HepG2 (cell line): Measurements from ENCODE around the gene AIP. TPM values are rescaled to one million over a fixed set of nuclear protein-coding genes. Genes with fewer than 3 reads are reported as not detected.
"Not testable (repeated sequence)": the region's sequence is repeated elsewhere in the genome, so short reads cannot be mapped to it uniquely, and the experiment has no call there.

Source experiments
- ATAC-seq: fragments of 200-7000 bp; cut with Tn5 transposase; 3 replicates; pipeline ENCODE4 v1.9.1; 2020; ENCODE audit warnings: mild to moderate bottlenecking, moderate library complexity
- BruUV-seq: library from RNA; stranded (reverse); fragments of 400-500 nt; replicated peaks from 2 replicates; lab custom pipeline; 2021; lab: Mats Ljungman, UMichigan
- CTCF ChIA-PET: fragments of 300-600 bp; formaldehyde crosslinking; extraction: SDS; loops from one replicate; lab custom pipeline; 2021; ENCODE audit warnings: low total read pairs, inconsistent platforms, low intra/inter-chr PET ratio; lab: Yijun Ruan, JAX
- POLR2A ChIA-PET: fragments of 350-600 bp; sonication (Branson Sonifier 250); formaldehyde crosslinking; loops from one replicate; lab custom pipeline; 2020; ENCODE audit warnings: antibody characterized with exemption, inconsistent platforms; lab: Yijun Ruan, JAX
- DNase-seq: peaks from one replicate; pipeline ENCODE4 v3.0.0-alpha.2; 2015; ENCODE audit warnings: low spot score
- FAIRE-seq: peaks from 3 replicates; lab custom pipeline; 2011; peaks lifted over from hg19 to GRCh38; lab: Jason Lieb, UNC
- H2AFZ ChIP-seq: one replicate; pipeline ENCODE4 v1.6.1; 2011; ENCODE audit warnings: low read length, inconsistent platforms
- H3K27ac ChIP-seq: fragments of 300-600 bp; 3 replicates; pipeline ENCODE4 v1.8.0; 2011; ENCODE audit warnings: mixed run types, mild to moderate bottlenecking, mixed read lengths, low read length, inconsistent platforms; ENCODE audit not compliant: insufficient read depth; ENCODE audit errors: extremely low read length
- H3K27me3 ChIP-seq, 2 experiments: fragments of 200-600 bp in 1 of 2; 2 replicates in 1 of 2; 3 replicates in 1 of 2; pipeline versions ENCODE4 v1.6.0 to v1.8.0; 2011; ENCODE audit warnings: low read length in 2 of 2, mild to moderate bottlenecking in 2 of 2, moderate library complexity in 2 of 2, inconsistent platforms in 1 of 2; ENCODE audit not compliant: insufficient read depth in 2 of 2, control insufficient read depth in 1 of 2
- H3K36me3 ChIP-seq, 2 experiments: fragments of 200-600 bp in 1 of 2; replicated peaks in 1 of 2; 2 replicates in 1 of 2; 3 replicates in 1 of 2; pipeline versions ENCODE4 v1.5.1 to v1.8.0; 2011; ENCODE audit warnings: low read length in 2 of 2, inconsistent platforms in 1 of 2; ENCODE audit not compliant: insufficient read depth in 2 of 2, control insufficient read depth in 1 of 2
- H3K4me1 ChIP-seq: 2 replicates; pipeline ENCODE4 v1.5.1; 2012; ENCODE audit warnings: low read length, inconsistent platforms; ENCODE audit not compliant: insufficient read depth
- H3K4me2 ChIP-seq: 2 replicates; pipeline ENCODE4 v1.6.0; 2011; ENCODE audit warnings: low read depth, low read length, inconsistent platforms
- H3K4me3 ChIP-seq, 3 experiments: fragments of 200-600 bp in 1 of 3; sonication (generic), shearing (Covaris generic) in 1 of 3; replicated peaks in 1 of 3; 2 replicates each; pipeline ENCODE4 v1.5.1; 2011 to 2016; ENCODE audit warnings: low read length in 3 of 3, inconsistent platforms in 2 of 3, low read depth in 2 of 3, mild to moderate bottlenecking in 2 of 3, control low read depth in 1 of 3, mixed read lengths in 1 of 3; ENCODE audit not compliant: insufficient read depth in 1 of 3
- H3K79me2 ChIP-seq: one replicate; pipeline ENCODE4 v1.6.1; 2011; ENCODE audit warnings: low read length, inconsistent platforms; ENCODE audit not compliant: insufficient read depth
- H3K9ac ChIP-seq: 2 replicates; pipeline ENCODE4 v1.6.0; 2011; ENCODE audit warnings: mild to moderate bottlenecking, low read depth, low read length, inconsistent platforms; ENCODE audit not compliant: insufficient read depth
- H3K9me3 ChIP-seq: 2 replicates; pipeline ENCODE4 v1.5.1; 2012; ENCODE audit warnings: mild to moderate bottlenecking, low read length
- H4K20me1 ChIP-seq: 2 replicates; pipeline ENCODE4 v1.6.0; 2011; ENCODE audit warnings: inconsistent platforms, mild to moderate bottlenecking, low read length, moderate library complexity; ENCODE audit not compliant: insufficient read depth
- CERS6 ChIP-seq: sonication (generic); formaldehyde crosslinking; IDR thresholded peaks from 2 replicates; pipeline ENCODE4 v1.5.0; 2020; ENCODE audit warnings: missing genetic modification reagents
- DRAP1 ChIP-seq: IDR thresholded peaks from 2 replicates; pipeline ENCODE4 v1.6.1; 2016; ENCODE audit warnings: missing genetic modification reagents, missing compliant biosample characterization
- KDM5B ChIP-seq: sonication (generic); formaldehyde crosslinking; IDR thresholded peaks from 2 replicates; pipeline ENCODE4 v1.4.0; 2020; ENCODE audit warnings: missing genetic modification reagents, mild to moderate bottlenecking, borderline replicate concordance
- MAFF ChIP-seq: IDR thresholded peaks from 2 replicates; pipeline ENCODE4 v1.6.1; 2011; ENCODE audit warnings: low read depth, low read length, improper control_type of control experiment
- MAFK ChIP-seq, 2 experiments: IDR thresholded peaks in 1 of 2; conservative IDR thresholded peaks in 1 of 2; 2 replicates each; pipeline ENCODE4 v1.6.1; 2011; ENCODE audit warnings: improper control_type of control experiment in 2 of 2, low read length in 2 of 2
- POGZ ChIP-seq: sonication (generic); formaldehyde crosslinking; IDR thresholded peaks from 2 replicates; pipeline ENCODE4 v1.4.0; 2020; ENCODE audit warnings: mild to moderate bottlenecking, missing genetic modification reagents
- POLR2AphosphoS5 ChIP-seq: IDR thresholded peaks from 2 replicates; pipeline ENCODE4 v1.6.1; 2012; ENCODE audit warnings: low read depth, low read length
- POLR2G ChIP-seq: fragments of 200-400 bp; formaldehyde crosslinking; IDR thresholded peaks from 2 replicates; pipeline ENCODE4 v1.6.1; 2018; ENCODE audit warnings: mild to moderate bottlenecking, low read depth, low read length, moderate library complexity
- RFX1 ChIP-seq: fragments of 450-650 bp; IDR thresholded peaks from 2 replicates; pipeline ENCODE4 v1.6.1; 2017
- RFX3 ChIP-seq: IDR thresholded peaks from 2 replicates; pipeline ENCODE4 v1.6.1; 2016; ENCODE audit warnings: missing biosample characterization, missing genetic modification reagents
- SOX5 ChIP-seq: IDR thresholded peaks from 2 replicates; pipeline ENCODE4 v1.6.1; 2016; ENCODE audit warnings: borderline replicate concordance
- SP5 ChIP-seq: IDR thresholded peaks from 2 replicates; pipeline ENCODE4 v1.6.1; 2016; ENCODE audit warnings: low read depth, borderline replicate concordance
- ZBTB43 ChIP-seq: sonication (generic); formaldehyde crosslinking; conservative IDR thresholded peaks from 2 replicates; pipeline ENCODE4 v1.4.0; 2020; ENCODE audit warnings: missing genetic modification reagents
- WGBS: methylation state at CpG from one replicate; pipeline ENCODE4 v1.1.6; 2017; ENCODE audit warnings: low lambda C conversion rate; 5-methylcytosine and 5-hydroxymethylcytosine counted together
- in situ Hi-C: cut with HindIII; loops from 2 replicates; pipeline ENCODE4 v1.10.0; 2017; ENCODE audit warnings: low pct_unique_long_range_greater_than_20kb; ENCODE audit not compliant: extremely low pct_ligation_motif_present
- intact Hi-C: fragments of 100-400 bp; cut with micrococcal nuclease; formaldehyde crosslinking; loops from one replicate; pipeline ENCODE4 v1.10.0; 2022; ENCODE audit not compliant: unreplicated experiment
- polyA plus RNA-seq, 8 experiments: library from polyadenylated mRNA; depleted of rRNA in 3 of 8; stranded (reverse) in 7 of 8; unstranded in 1 of 8; fragments of >200 nt; fragmentation: Illumina TruSeq in 4 of 8; extraction: Trizol in 4 of 8; gene quantifications; 2 replicates each; pipeline versions ENCODE4 v1.2.1 to v1.2.3, GENCODE V29; 2011 to 2016; ENCODE audit warnings: low read depth in 4 of 8, missing spikeins in 1 of 8, mixed read lengths in 1 of 8; ENCODE audit not compliant: insufficient read depth in 1 of 8
- total RNA-seq, 5 experiments: library from RNA; depleted of rRNA; stranded (reverse); fragments of >200 nt; fragmentation: Illumina TruSeq; extraction: Trizol; gene quantifications; 2 replicates each; pipeline ENCODE4 v1.2.3, GENCODE V29; 2016; ENCODE audit warnings: low read depth in 1 of 5
- TF ChIP-seq, protein P1 (sequence below): sonication (generic); formaldehyde crosslinking; IDR thresholded peaks from 2 replicates; pipeline ENCODE4 v1.4.0; 2020; ENCODE audit warnings: missing genetic modification reagents

The AIP gene
- total and polyA plus RNA-seq, 2 of the 13 experiments (the other 11 are each of a cell fraction or from before 2014, with no cell fraction given) = 51.8 to 110 TPM

GRCh38 chr11:67472882-67473281, 9.9 kb upstream of the AIP start:
- in situ Hi-C loops (no loop called here), intact Hi-C loops (no loop called here)
- H4K20me1 ChIP-seq = no peaks in the 10 kb centered on the region
- BruUV-seq = no TSS peak
- H3K9ac ChIP-seq = no peak overlapping the region
- 26% methylated on average over 7 of the region's 7 CpGs for WGBS
- H3K9me3 ChIP-seq = no peaks in the 10 kb centered on the region
- no peak overlapping the region for H3K4me3 ChIP-seq
- H2AFZ ChIP-seq = no peak overlapping the region
- TF ChIP-seq RFX3 (CRISPR knock-in tag) = peak; percentile 83
- peak; percentile 62 for TF ChIP-seq RFX1
- no peak for TF ChIP-seq CERS6 (CRISPR knock-in tag)
- DNase-seq = no peak
- no peak for FAIRE-seq
- CTCF ChIA-PET = no interaction called here
- peak overlapping the region; percentile 33; the same call in 1 of the 2 replicates for H3K4me2 ChIP-seq
- H3K27ac ChIP-seq = no peak overlapping the region
- POLR2A ChIA-PET = no interaction called here
- no peak for ATAC-seq
- H3K36me3 ChIP-seq = no peaks in the 10 kb centered on the region
- no peaks in the 10 kb centered on the region for H3K79me2 ChIP-seq
- H3K4me1 ChIP-seq = peaks cover 65% of the 10 kb centered on the region
- no peaks in the 10 kb centered on the region for H3K27me3 ChIP-seq

DNA sequence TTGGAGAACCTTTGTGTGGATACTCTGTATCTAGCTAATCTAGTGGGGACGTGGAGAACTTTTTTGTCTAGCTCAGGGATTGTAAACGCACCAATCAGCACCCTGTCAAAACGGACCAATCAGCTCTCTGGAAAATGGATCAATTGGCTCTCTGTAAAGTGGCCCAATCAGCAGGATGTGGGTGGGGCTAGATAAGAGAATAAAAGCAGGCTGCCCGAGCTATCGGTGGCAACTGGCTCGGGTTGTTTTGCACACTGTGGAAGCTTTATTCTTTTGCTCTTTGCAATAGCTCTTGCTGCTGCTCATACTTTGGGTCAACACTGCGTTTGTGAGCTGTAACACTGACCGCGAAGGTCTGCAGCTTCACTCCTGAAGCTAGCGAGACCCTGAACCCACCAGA, 6.1 kb upstream of the AIP start:
- CTCF ChIA-PET, H3K9ac ChIP-seq, H4K20me1 ChIP-seq, H3K4me3 ChIP-seq, H3K79me2 ChIP-seq, H3K9me3 ChIP-seq, intact Hi-C loops, FAIRE-seq, H2AFZ ChIP-seq, H3K27me3 ChIP-seq, in situ Hi-C loops, H3K36me3 ChIP-seq, BruUV-seq: not testable (repeated sequence)
- ATAC-seq (peak; percentile 55), DNase-seq (peak; percentile 36)
- peaks cover 49% of the 10 kb centered on the region for H3K4me1 ChIP-seq
- 59% methylated on average over 10 of the region's 10 CpGs for WGBS
- POLR2A ChIA-PET = interaction anchor here (1.1 to 1.7 kb wide), 5 partner anchors 8 to 123 kb away, joined by 3 to 6 read pairs (median 4); partner anchors contain the start of genes POLD4 and PPP1CA
- peak overlapping the region; percentile 54 for H3K27ac ChIP-seq
- 0 out of 2 replicates have a peak overlapping the region, but pooled peaks have one; percentile 28 for H3K4me2 ChIP-seq
- TF ChIP-seq MAFK (conservative IDR thresholded peaks at IDR 0.05 in 1 of 2, IDR thresholded peaks at IDR 0.05 in 1 of 2; ENCODE audit: low read length in 2 of 2) (0 out of 4 replicates have a peak, but pooled peaks of 1 of the 2 experiments have one; percentile 6), POLR2AphosphoS5 (peak; percentile 43; the same call in 1 of the 2 replicates), KDM5B (0 out of 2 replicates have a peak, but pooled peaks have one; percentile 29), SP5 (0 out of 2 replicates have a peak, but pooled peaks have one; percentile 12), MAFF (0 out of 2 replicates have a peak, but pooled peaks have one; percentile 28), POLR2G (peak; percentile 60), ZBTB43 (CRISPR knock-in tag) (peak; percentile 17; the same call in 1 of the 2 replicates), DRAP1 (peak; percentile 88), SOX5 (CRISPR knock-in tag) (0 out of 2 replicates have a peak, but pooled peaks have one; percentile 7), POGZ (peak; percentile 66)
- TF ChIP-seq, protein P1, sequence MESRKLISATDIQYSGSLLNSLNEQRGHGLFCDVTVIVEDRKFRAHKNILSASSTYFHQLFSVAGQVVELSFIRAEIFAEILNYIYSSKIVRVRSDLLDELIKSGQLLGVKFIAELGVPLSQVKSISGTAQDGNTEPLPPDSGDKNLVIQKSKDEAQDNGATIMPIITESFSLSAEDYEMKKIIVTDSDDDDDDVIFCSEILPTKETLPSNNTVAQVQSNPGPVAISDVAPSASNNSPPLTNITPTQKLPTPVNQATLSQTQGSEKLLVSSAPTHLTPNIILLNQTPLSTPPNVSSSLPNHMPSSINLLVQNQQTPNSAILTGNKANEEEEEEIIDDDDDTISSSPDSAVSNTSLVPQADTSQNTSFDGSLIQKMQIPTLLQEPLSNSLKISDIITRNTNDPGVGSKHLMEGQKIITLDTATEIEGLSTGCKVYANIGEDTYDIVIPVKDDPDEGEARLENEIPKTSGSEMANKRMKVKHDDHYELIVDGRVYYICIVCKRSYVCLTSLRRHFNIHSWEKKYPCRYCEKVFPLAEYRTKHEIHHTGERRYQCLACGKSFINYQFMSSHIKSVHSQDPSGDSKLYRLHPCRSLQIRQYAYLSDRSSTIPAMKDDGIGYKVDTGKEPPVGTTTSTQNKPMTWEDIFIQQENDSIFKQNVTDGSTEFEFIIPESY (CRISPR knock-in tag) = 0 out of 2 replicates have a peak, but pooled peaks have one; percentile 23
